HG03354 (cell line): Measurements from ENCODE around the gene GPS1.
A peak's percentile ranks its signal among the peaks of the same experiment; 100 is the strongest.

Experiments
- ATAC-seq: cut with Tn5 transposase; IDR thresholded peaks from one replicate; pipeline ENCODE4 v1.9.1; 2021; ENCODE audit warnings: mild to moderate bottlenecking; ENCODE audit not compliant: unreplicated experiment, poor library complexity, severe bottlenecking

The GPS1 gene

DNA sequence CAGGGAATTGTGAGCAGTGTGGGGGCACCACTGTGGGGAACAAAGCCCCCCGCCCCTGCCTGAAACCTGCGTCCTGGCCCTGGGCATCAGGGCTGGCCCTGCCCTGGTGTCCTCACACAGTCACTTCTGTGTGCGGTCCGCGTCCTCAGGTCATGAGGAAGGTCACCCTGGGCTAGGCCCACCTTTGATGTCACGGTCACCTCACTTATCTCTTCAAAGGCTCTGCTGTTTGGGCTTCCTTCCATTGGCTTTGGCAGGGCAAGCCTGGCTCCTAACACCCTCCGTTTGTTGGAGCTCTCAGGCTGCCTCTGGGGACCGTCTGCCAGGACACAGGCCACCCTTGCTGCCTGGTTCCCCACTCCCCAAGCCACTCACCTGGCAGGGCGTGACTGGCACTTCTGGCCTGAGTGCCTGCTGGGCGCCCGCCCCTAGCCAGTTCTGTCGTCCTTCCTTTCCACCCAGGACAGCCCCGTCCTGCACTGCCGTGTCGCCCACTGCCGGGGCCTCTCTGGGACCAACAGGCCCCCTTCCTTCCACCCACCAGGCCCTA is 37.9 kb upstream of the GPS1 start:
- no peak for ATAC-seq

- ATAC-seq, result no peak
Observed at GRCh38 chr17:82014432-82014831, 37.3 kb upstream of the GPS1 start.

- ATAC-seq, result no peak
Observed at GRCh38 chr17:82014971-82015310, 36.8 kb upstream of the GPS1 start.

GRCh38 chr17:82015311-82015971 is 36.3 kb upstream of the GPS1 start:
- no peak for ATAC-seq

DNA sequence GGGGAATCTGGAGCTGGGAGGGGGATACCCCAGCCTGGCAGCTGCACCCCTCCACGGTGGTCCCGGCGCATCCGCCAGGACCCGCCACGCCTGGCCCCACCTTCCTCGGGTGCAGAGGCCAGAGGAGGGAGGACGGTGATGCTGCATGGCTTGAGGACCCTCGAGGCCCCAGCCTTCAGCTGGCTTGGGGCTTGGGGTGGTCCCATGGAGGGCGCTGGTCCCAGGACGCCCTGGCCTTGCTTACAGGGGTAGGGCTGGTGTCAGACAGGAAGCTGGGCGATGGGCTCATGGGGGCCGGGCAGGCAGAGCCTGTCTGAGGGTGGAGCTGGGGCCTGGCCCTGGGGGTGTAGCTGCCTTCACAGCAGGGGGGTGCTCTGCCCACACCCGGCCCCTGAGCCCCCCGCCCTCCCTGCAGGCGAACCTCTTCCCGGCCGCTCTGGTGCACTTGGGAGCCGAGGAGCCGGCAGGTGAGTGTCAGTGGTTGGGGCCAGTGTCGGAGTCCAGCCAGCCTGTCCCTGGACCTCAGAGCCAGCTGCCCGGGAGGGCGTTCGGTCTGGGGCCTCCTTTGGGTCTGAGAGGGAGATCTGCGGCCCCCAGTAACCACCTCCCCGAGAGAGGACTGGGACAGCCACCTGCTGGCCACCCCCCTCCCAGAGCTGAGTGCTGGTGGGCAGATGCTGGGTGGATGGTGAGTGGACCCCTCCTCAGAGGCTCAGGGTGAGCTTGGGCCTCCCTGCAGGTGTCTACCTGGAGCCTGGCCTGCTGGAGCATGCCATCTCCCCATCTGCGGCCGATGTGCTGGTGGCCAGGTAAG is 35.4 kb upstream of the GPS1 start:
- no peak for ATAC-seq

DNA sequence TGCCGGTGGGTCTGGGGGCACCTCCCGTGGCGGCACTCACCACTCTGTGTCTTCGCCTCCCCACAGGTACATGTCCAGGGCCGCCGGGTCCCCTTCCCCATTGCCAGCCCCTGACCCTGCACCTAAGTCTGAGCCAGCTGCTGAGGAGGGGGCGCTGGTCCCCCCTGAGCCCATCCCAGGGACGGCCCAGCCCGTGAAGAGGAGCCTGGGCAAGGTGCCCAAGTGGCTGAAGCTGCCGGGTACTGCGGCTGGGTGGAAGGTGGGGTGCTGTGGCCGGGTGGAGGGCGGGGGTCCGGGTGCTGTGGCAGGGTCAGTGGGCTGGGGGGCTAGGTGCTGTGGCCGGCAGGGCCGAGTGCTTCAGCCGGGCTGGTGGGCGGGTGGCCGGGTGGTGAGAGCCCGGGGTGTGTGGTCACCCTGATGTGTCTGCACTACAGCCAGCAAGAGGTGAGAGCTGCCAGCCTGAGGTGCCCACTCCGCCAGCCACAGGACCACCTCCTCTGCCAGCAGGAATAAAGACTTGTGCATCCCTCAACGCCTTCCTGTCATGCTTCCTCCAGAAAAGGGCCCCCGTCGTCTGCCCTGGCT is 34.7 kb upstream of the GPS1 start:
- ATAC-seq, result no peak

GRCh38 chr17:82017612-82018151 is 34.0 kb upstream of the GPS1 start:
- no peak for ATAC-seq

- no peak for ATAC-seq
Observed at GRCh38 chr17:82018152-82018988, 33.3 kb upstream of the GPS1 start.

DNA sequence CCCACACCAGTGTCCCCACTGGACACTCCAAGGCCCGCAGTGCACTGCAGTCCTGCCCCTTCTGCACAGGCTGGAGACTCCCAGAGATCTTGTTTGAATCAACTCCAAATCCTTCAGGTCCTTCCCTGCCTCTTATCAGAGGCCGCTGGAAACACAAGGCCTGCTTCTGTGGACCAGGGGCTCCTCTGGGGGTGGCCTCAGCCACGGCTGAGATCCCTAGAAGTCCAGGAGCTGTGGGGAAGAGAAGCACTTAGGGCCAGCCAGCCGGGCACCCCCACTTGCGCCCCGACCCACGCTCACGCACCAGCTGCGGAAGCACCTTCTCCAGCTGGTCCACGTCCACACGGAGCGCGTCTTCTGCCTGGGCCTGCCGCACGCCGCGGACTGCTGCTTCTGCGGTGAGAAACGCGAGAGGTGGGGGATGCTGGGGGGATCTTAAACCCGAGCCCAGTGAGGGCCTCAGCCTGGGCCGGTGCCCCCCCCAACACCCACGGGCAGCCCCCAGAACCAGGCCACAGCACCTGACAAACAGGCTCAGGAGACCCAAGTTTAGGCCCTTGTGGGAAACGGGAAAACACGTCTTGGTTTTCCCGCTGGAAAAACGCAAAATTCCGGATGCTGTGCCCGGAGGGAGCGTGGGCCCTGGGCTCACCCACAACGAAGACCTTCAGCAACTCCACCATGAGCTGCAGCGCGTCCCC is 32.6 kb upstream of the GPS1 start:
- no peak for ATAC-seq

GRCh38 chr17:82019690-82020571 is 31.8 kb upstream of the GPS1 start:
- ATAC-seq, result no peak

GRCh38 chr17:82020572-82021106 is 31.1 kb upstream of the GPS1 start:
- ATAC-seq, result no peak

GRCh38 chr17:82021107-82021899 is 30.4 kb upstream of the GPS1 start:
- no peak for ATAC-seq

- ATAC-seq, result no peak
Observed at GRCh38 chr17:82021900-82022309, 29.8 kb upstream of the GPS1 start.

DNA sequence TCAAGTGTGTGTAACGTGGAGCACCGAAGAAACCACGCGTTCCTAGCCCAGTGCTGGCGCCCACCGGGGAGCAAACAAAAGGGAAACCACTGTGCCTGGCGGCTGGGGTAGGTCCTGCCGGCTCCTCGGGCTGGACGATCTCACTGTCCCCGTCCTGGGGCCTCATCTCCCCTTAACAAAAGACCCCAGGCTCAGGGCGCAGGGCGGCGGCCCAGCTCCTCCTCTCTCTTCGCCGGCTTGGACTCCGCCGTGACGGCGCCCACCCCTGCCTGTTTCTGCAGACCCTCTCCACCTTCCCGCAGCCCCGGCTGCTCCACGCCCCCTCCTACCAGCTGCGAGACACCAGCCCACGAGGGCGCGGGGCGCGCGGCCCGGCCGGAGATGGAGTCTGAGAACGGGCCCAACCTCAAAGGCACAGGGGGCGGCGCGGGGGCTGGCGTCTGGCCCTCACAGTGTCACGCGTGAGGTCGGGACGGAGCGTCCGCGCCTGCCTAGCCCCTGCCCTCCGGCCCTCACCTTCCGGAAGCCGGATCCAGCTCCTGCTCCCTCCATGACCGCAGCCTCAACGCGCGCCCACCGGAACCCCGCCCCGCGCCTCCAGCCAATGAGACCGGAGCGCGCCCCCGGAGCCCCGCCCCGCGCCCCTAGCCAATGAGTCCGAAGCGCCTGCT is 29.3 kb upstream of the GPS1 start, which contains the start of gene CENPX:
Gene CENPX, minus strand, starts transcription at position 569 of the 671 bp plus-strand sequence. Its CDS starts 17 bp downstream, at position 552.
- no peak for ATAC-seq

DNA sequence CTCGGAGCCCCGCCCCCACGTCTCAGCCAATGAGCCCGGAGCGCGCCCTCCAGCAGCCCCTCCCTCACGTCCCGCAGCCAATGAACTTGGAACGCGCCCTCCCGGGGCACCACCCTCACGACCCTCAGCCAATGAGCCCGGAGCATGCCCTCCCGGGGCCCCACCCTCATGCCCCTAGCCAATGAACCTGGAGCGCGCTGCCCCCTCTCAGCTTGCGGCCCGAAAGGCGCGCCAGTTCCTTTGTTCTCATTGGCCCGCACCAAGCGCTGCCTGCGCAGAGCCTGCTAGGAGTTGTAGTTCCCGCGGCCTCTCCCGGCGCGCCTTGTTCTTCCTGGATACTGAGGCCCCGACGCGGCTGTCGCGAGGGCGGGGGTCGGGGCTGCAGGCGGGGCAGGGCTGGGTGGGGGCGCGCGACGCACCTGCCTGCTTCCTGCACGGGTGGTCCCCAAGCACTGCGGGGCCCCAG is 28.7 kb upstream of the GPS1 start, which contains the start of gene LRRC45:
Gene LRRC45, plus strand, starts transcription at position 325 of the 466 bp plus-strand sequence. CDS start 339 bp downstream, outside the sequence.
- ATAC-seq, result peak; percentile 89
